ENCODE measurements around the gene MAP2K5. TPM values are rescaled to one million over a fixed set of nuclear protein-coding genes. Genes with fewer than 3 reads are reported as not detected.

MAP2K5 gene
- total RNA-seq, 2 experiments from 2014 or later, result 22.2 to 27.9 TPM

GRCh38 chr15:67821784-67822440, 279.4 kb downstream of the MAP2K5 start:
- DNase-seq, result no peak
- ATAC-seq (ENCODE audit: poor library complexity), result no peak
- no peak overlapping the region for H3K27ac Mint-ChIP-seq
- peak overlapping the region; percentile 74 for H3K4me3 Mint-ChIP-seq
- Histone ChIP-seq H3K4me3 (ENCODE audit: low read length) (no peak overlapping the region), H3K9me3 (ENCODE audit: control insufficient read depth in 1 of 2, insufficient read depth in 1 of 2, low read length in 2 of 2) (peaks cover 0 to 59% of the 10 kb centered on the region in 2 experiments), H3K27ac (ENCODE audit: low read depth in 1 of 2, low read length in 2 of 2) (no peak overlapping the region), H3K27me3 (ENCODE audit: control insufficient read depth in 1 of 2, insufficient read depth in 2 of 2, low read length in 2 of 2) (peaks cover 79 to 80% of the 10 kb centered on the region in 2 experiments), H3K36me3 (ENCODE audit: insufficient read depth, low read length) (no peaks in the 10 kb centered on the region), H3K4me1 (ENCODE audit: insufficient read depth, low read length) (peaks cover 64% of the 10 kb centered on the region)
- ChIA-PET CTCF (no interaction called here), POLR2A (interaction anchor here (1.3 kb wide), 1 partner anchor 37 kb away, joined by 6 read pairs; no protein-coding TSS in a partner anchor)
- H3K36me3 Mint-ChIP-seq (ENCODE audit: low read depth), result no peaks in the 10 kb centered on the region
- peaks cover 56% of the 10 kb centered on the region for H3K4me1 Mint-ChIP-seq (ENCODE audit: low read depth)
- TF ChIP-seq CTCF (IDR thresholded peaks at IDR 0.05), result no peak
- intact Hi-C loops (cut with DNase I, micrococcal nuclease), result no loop called here
- H3K27me3 Mint-ChIP-seq, result peaks cover 91% of the 10 kb centered on the region
- H3K9me3 Mint-ChIP-seq, result no peaks in the 10 kb centered on the region

GRCh38 chr15:67822537-67823313, 280.2 kb downstream of the MAP2K5 start:
- H3K27ac Mint-ChIP-seq, result no peak overlapping the region
- H3K9me3 Mint-ChIP-seq, result no peaks in the 10 kb centered on the region
- Histone ChIP-seq H3K27me3 (ENCODE audit: control insufficient read depth in 1 of 2, insufficient read depth in 2 of 2, low read length in 2 of 2) (peaks cover 77 to 83% of the 10 kb centered on the region in 2 experiments), H3K36me3 (ENCODE audit: insufficient read depth, low read length) (no peaks in the 10 kb centered on the region), H3K4me3 (ENCODE audit: low read length) (no peak overlapping the region), H3K27ac (ENCODE audit: low read depth in 1 of 2, low read length in 2 of 2) (no peak overlapping the region), H3K9me3 (ENCODE audit: control insufficient read depth in 1 of 2, insufficient read depth in 1 of 2, low read length in 2 of 2) (peaks cover 0 to 59% of the 10 kb centered on the region in 2 experiments), H3K4me1 (ENCODE audit: insufficient read depth, low read length) (peaks cover 68% of the 10 kb centered on the region)
- intact Hi-C loops (cut with DNase I, micrococcal nuclease), result no loop called here
- peak in 1 of 14 experiments; percentile 15 for DNase-seq
- CTCF ChIA-PET, result no interaction called here
- H3K36me3 Mint-ChIP-seq (ENCODE audit: low read depth), result no peaks in the 10 kb centered on the region
- peaks cover 83% of the 10 kb centered on the region for H3K27me3 Mint-ChIP-seq
- TF ChIP-seq CTCF (IDR thresholded peaks at IDR 0.05), result no peak
- POLR2A ChIA-PET, result no interaction called here
- ATAC-seq (ENCODE audit: poor library complexity), result no peak
- H3K4me1 Mint-ChIP-seq (ENCODE audit: low read depth), result peaks cover 56% of the 10 kb centered on the region
- peak overlapping the region; percentile 25 for H3K4me3 Mint-ChIP-seq

- no peak overlapping the region for H3K27ac Mint-ChIP-seq
- Histone ChIP-seq H3K36me3 (ENCODE audit: insufficient read depth, low read length) (no peaks in the 10 kb centered on the region), H3K9me3 (ENCODE audit: control insufficient read depth in 1 of 2, insufficient read depth in 1 of 2, low read length in 2 of 2) (peaks cover 0 to 65% of the 10 kb centered on the region in 2 experiments), H3K27ac (ENCODE audit: low read depth in 1 of 2, low read length in 2 of 2) (no peak overlapping the region), H3K27me3 (ENCODE audit: control insufficient read depth in 1 of 2, insufficient read depth in 2 of 2, low read length in 2 of 2) (peaks cover 74 to 84% of the 10 kb centered on the region in 2 experiments), H3K4me1 (ENCODE audit: insufficient read depth, low read length) (peaks cover 76% of the 10 kb centered on the region), H3K4me3 (ENCODE audit: low read length) (no peak overlapping the region)
- H3K4me1 Mint-ChIP-seq (ENCODE audit: low read depth), result peaks cover 62% of the 10 kb centered on the region
- no peaks in the 10 kb centered on the region for H3K36me3 Mint-ChIP-seq (ENCODE audit: low read depth)
- no peaks in the 10 kb centered on the region for H3K9me3 Mint-ChIP-seq
- TF ChIP-seq CTCF (IDR thresholded peaks at IDR 0.05), result no peak
- POLR2A ChIA-PET, result interaction anchor here (1.2 to 1.9 kb wide), 3 partner anchors 12 to 40 kb away, joined by 4 to 9 read pairs (median 4); no protein-coding TSS in a partner anchor
- intact Hi-C loops (cut with DNase I, micrococcal nuclease), result no loop called here
- DNase-seq (peak in 1 of 14 experiments; percentile 14), ATAC-seq (ENCODE audit: poor library complexity) (no peak)
- H3K27me3 Mint-ChIP-seq, result peaks cover 80% of the 10 kb centered on the region
- peak overlapping the region; percentile 86 for H3K4me3 Mint-ChIP-seq
- CTCF ChIA-PET, result interaction anchor here (0.8 to 1.3 kb wide), 2 partner anchors 9 to 13 kb away, joined by 3 to 4 read pairs; no protein-coding TSS in a partner anchor
These were observed 281.1 kb downstream of the MAP2K5 start for GRCh38 chr15:67823314-67824196.

Data from CD4-positive, alpha-beta T cell (primary cell).